ENCODE results near the gene BPIFB6.

BPIFB6 gene, protein sequence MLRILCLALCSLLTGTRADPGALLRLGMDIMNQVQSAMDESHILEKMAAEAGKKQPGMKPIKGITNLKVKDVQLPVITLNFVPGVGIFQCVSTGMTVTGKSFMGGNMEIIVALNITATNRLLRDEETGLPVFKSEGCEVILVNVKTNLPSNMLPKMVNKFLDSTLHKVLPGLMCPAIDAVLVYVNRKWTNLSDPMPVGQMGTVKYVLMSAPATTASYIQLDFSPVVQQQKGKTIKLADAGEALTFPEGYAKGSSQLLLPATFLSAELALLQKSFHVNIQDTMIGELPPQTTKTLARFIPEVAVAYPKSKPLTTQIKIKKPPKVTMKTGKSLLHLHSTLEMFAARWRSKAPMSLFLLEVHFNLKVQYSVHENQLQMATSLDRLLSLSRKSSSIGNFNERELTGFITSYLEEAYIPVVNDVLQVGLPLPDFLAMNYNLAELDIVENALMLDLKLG

GRCh38 chr20:33031531-33031930 is at the start of gene BPIFB6:
BPIFB6 (plus strand) TSS chr20:33031648; CDS start chr20:33031648, 0 bp downstream.
- DNase-seq = no peak

- DNase-seq = no peak
Measured at GRCh38 chr20:32982617-32983458, 48.6 kb upstream of the BPIFB6 start.

- no peak for DNase-seq
Measured at GRCh38 chr20:32983459-32984112, 47.9 kb upstream of the BPIFB6 start.

GRCh38 chr20:32984196-32984595 is 47.3 kb upstream of the BPIFB6 start:
- DNase-seq = no peak

GRCh38 chr20:32984631-32985354 is 46.7 kb upstream of the BPIFB6 start:
- DNase-seq = no peak

DNA sequence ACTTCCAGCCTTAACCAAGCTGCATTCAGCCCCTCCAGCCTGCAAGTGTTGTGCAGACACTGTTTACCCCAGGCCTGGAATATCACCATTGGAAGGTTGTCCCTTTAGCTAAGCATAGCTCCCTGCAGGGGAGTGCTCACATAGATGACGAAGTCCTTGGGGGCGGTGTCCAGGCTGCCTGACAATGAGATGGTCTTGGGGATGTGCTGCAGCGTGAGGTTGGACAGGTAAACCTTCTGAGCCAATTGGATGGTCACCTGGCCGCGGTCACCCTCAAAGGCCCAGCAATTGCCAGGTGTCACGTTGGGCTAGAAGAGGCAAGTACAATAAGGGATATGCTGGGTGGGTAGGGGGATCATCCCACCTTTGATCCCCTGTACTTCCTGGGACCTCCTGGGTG is 45.9 kb upstream of the BPIFB6 start:
- DNase-seq = no peak

GRCh38 chr20:32986331-32986966 is 45.0 kb upstream of the BPIFB6 start:
- DNase-seq = no peak

- no peak for DNase-seq
Measured at GRCh38 chr20:32987044-32987825, 44.2 kb upstream of the BPIFB6 start.

- DNase-seq = no peak
Measured at GRCh38 chr20:32988008-32988407, 43.4 kb upstream of the BPIFB6 start.

GRCh38 chr20:32989507-32990283 is 41.8 kb upstream of the BPIFB6 start:
- no peak for DNase-seq

GRCh38 chr20:32990426-32990825 is 41.0 kb upstream of the BPIFB6 start:
- no peak for DNase-seq

GRCh38 chr20:32991383-32991782 is 40.1 kb upstream of the BPIFB6 start:
- no peak for DNase-seq

DNA sequence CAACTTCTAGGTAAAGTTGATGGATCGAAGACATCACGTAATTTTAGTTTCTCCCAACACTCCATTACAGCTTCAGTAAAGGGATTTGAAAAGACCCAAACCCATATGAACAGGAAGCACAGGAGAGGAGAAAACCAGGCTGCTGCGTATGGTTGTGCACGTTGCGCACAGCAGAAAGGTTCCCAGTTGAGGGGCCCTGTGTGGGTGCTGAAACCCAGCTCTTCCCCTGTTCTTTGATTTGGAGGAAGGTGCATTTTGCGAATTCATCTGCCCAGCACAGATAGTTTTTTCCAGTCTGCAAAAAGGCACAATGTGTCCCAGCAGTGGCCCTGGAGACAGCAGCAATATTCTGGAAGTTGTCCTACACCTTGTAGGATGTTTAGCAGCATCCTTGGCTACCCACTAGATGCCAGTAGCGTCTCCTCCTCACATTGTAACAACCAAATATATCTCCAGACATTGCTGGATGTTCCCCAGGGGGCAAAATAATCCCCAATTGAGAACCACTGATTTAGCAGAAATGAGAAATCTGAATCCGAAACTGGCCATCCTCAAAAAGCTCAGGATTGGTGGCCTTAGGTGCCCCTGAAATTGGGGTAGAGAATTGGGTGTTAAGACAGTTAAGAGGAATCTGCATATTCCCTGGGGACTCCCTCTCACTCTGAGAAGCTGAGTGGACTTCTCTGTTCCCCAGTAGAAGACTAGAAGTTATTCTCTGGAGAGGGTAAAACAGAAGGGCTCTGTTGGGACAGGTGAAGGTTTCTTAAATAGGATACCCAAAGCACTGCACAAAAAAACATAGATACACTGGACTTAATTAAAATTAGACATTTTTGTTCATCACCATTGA is 39.4 kb upstream of the BPIFB6 start:
- no peak for DNase-seq

DNA sequence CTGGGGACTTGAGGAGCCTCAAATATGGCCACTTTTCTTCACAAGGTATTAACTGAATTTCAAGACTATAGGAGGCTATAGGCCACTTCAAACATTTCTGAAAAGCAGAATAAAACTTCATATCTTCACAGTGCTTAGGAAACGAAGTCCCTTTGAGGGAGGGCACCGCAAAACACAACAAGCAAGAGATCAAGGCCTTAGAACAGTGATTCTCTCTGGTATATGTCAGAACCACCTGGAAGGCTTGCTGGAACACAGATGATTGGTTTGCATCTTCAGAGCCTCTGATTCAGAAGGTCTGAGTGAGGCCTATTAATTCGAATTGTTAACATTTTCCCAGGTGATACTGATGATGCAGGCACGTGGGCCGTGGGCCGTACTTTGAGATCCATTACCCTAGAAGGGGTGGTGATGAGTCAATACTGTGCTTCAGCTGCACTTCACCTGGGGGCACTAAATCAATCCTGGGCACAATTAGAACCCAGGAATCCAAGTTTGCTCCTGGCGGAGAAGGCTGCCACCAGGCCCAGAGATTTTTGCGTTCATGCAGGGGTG is 37.9 kb upstream of the BPIFB6 start:
- no peak for DNase-seq

GRCh38 chr20:32995802-32996201 is 35.6 kb upstream of the BPIFB6 start:
- no peak for DNase-seq

DNA sequence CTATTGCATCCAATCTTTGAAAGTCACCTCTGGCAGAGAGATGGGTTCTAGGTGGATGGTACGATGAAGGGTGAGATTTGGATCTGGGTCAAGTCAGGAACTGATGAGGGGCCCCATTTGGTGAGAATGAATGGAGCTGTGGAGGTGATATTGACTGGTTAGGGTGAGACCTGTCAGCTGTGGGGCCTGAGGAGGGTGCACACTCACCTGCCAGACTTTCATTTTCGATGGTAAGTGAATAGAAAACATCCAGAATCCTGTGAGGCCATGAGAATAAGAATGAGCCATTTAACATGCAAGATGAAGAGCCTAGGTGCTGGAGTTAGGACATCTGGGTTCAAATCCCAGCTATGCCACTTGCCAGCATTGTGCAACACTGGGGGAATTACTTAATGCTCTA is 34.0 kb upstream of the BPIFB6 start:
- DNase-seq = no peak

DNA sequence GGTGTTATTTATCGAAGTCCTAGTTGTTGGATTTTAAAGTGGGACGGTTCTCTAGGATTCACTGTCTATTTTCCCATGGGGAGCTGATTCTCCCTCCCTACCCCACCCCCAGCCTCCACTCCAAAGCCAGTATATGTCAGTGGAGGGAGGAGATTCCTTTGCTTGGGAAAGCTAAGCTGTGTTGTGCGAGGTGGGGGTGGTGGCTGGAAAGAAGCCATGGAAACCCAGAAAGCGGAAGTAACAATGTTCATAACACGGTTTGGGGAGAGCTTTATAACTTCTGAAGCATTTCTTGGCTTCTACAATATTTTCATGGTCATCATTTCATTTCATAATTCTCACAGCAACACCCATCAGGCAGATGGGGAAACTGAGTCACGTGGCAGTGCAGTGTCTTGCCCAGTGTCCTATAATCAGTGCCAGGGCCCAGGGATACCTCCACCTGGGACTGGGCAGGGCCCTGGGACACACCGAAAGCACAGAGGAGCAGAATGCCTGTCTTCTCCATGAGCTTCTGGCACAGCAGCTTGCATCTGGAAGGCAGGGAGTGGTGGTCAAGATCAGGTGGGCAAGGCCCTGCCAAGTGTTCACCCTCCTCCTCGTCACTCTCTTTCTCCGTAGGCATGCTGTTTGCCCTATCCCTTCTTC is 31.7 kb upstream of the BPIFB6 start:
- DNase-seq = no peak

DNA sequence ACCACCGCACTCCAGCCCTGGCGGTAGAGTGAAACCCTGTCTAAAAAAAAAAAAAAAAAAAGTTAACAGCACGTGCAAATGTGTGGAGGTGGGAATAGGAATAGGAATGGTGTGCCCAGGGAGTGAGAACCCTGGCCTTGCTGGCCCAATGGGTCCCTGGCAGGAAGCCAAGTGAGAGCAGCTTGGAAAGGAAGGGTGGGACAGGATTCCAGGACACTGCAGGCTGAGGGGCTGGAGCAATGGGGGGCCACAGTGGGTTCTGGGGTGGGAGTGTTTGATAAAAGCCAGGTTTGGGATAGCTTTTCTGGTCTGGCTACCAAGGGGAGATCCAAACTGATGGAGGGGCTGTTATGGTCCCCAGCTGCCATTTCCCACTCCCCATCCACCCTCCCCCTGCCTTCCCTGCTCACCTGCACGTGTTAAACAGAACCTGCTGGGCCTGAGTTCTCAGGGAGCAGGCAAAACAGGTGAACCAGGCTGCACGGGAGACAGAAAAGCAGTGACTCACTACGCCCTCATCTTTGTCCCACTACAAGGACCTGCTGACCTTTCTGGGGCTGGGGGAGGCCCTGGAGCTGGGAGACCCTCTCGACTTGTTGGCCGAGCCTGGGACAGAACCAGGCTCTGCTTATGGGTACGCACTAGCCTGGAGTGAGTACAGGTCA is 30.5 kb upstream of the BPIFB6 start:
- no peak for DNase-seq
